GM12872 (cell line): ENCODE measurements around the gene NRARP.

ENCODE experiments used
- CTCF ChIP-seq: IDR thresholded peaks from 3 replicates; pipeline ENCODE4 v1.5.1; 2011; ENCODE audit warnings: low read depth, mild to moderate bottlenecking, low read length, moderate library complexity; ENCODE audit not compliant: insufficient read depth

Gene NRARP

GRCh38 chr9:137280474-137281344, 21.4 kb downstream of the NRARP start:
- peak; percentile 58 for TF ChIP-seq CTCF

GRCh38 chr9:137279741-137280473, 22.2 kb downstream of the NRARP start:
- TF ChIP-seq CTCF: no peak

GRCh38 chr9:137278721-137279711, 23.1 kb downstream of the NRARP start:
- TF ChIP-seq CTCF: no peak

- TF ChIP-seq CTCF: no peak
These were observed 23.9 kb downstream of the NRARP start for GRCh38 chr9:137278061-137278701.

GRCh38 chr9:137277329-137278041, 24.6 kb downstream of the NRARP start, which contains the start of gene TOR4A:
TOR4A (plus strand) TSS chr9:137277726; CDS start chr9:137278690, 964 bp downstream.
- 0 out of 3 replicates have a peak, but pooled peaks have one; percentile 16 for TF ChIP-seq CTCF

GRCh38 chr9:137276473-137277328, 25.4 kb downstream of the NRARP start:
- no peak for TF ChIP-seq CTCF
